ENCODE results near the gene KRTAP5-6.

DNA sequence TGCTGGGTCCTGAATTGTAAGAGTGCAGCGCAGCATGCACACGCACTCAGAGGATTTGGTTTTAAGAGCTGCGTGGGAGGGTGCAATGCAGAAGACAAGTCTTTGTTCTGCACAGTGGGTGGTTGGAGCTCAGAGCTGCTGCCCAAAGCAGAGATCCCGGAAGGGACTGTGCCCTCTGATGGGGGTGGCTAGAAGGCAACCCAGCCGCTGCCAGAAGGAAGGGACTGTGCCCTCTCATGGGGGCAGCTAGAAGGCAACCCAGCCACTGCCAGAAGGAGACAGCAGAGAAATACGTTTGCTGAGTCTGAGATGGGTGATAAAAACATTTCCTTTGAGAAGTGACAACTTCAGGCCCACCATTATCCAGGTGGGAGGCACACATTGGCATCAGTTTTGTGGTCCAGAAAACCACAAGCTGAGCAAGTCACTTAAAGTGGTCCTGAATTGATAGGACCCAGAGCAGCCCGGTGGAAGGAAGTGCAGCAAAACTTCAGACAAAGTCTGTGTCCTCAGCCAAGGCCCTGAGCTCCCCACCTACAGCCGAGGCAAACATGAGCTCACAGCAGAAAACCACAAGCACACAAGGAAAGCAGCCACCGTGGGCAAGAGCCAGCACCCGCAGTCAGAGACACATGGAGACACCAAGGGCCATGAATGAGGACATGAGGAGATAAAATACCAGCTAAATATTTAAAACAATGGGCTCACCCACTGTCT, 4.3 kb downstream of the KRTAP5-6 start:
- TF ChIP-seq TAF1 (IDR thresholded peaks at IDR 0.05; ENCODE audit: low read depth) (no peak), RAD21 (IDR thresholded peaks at IDR 0.05; ENCODE audit: low read depth) (no peak), FOXM1 (IDR thresholded peaks at IDR 0.05; ENCODE audit: borderline replicate concordance, low read depth) (no peak), TCF12 (IDR thresholded peaks at IDR 0.05; ENCODE audit: low read depth) (no peak), EP300 (IDR thresholded peaks at IDR 0.05; ENCODE audit: borderline replicate concordance) (no peak), TEAD4 (IDR thresholded peaks at IDR 0.05) (no peak), CEBPB (IDR thresholded peaks at IDR 0.05) (no peak), YY1 (IDR thresholded peaks at IDR 0.05; ENCODE audit: low read depth) (no peak), NFIC (IDR thresholded peaks at IDR 0.05) (no peak)
- TF ChIP-seq, protein P1, sequence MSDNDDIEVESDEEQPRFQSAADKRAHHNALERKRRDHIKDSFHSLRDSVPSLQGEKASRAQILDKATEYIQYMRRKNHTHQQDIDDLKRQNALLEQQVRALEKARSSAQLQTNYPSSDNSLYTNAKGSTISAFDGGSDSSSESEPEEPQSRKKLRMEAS (IDR thresholded peaks at IDR 0.05), result no peak
- TF ChIP-seq, protein P2, sequence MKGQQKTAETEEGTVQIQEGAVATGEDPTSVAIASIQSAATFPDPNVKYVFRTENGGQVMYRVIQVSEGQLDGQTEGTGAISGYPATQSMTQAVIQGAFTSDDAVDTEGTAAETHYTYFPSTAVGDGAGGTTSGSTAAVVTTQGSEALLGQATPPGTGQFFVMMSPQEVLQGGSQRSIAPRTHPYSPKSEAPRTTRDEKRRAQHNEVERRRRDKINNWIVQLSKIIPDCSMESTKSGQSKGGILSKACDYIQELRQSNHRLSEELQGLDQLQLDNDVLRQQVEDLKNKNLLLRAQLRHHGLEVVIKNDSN (IDR thresholded peaks at IDR 0.05), result no peak
- TF ChIP-seq, protein P3, sequence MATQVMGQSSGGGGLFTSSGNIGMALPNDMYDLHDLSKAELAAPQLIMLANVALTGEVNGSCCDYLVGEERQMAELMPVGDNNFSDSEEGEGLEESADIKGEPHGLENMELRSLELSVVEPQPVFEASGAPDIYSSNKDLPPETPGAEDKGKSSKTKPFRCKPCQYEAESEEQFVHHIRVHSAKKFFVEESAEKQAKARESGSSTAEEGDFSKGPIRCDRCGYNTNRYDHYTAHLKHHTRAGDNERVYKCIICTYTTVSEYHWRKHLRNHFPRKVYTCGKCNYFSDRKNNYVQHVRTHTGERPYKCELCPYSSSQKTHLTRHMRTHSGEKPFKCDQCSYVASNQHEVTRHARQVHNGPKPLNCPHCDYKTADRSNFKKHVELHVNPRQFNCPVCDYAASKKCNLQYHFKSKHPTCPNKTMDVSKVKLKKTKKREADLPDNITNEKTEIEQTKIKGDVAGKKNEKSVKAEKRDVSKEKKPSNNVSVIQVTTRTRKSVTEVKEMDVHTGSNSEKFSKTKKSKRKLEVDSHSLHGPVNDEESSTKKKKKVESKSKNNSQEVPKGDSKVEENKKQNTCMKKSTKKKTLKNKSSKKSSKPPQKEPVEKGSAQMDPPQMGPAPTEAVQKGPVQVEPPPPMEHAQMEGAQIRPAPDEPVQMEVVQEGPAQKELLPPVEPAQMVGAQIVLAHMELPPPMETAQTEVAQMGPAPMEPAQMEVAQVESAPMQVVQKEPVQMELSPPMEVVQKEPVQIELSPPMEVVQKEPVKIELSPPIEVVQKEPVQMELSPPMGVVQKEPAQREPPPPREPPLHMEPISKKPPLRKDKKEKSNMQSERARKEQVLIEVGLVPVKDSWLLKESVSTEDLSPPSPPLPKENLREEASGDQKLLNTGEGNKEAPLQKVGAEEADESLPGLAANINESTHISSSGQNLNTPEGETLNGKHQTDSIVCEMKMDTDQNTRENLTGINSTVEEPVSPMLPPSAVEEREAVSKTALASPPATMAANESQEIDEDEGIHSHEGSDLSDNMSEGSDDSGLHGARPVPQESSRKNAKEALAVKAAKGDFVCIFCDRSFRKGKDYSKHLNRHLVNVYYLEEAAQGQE (IDR thresholded peaks at IDR 0.05; ENCODE audit: low read depth), result no peak
